ENCODE data around the gene PALLD.
"Not testable (repeated sequence)": the region's sequence is repeated elsewhere in the genome, so short reads cannot be mapped to it uniquely, and the experiment has no call there.

PALLD gene

GRCh38 chr4:168931215-168931650 is 434.4 kb downstream of the PALLD start:
- no peak for DNase-seq
- no peak for TF ChIP-seq CTCF (IDR thresholded peaks at IDR 0.05; ENCODE audit: low read depth, low read length)
- peaks cover 10% of the 10 kb centered on the region for H3K36me3 ChIP-seq

GRCh38 chr4:168932138-168932537 is 435.3 kb downstream of the PALLD start:
- no peak for DNase-seq
- TF ChIP-seq CTCF (IDR thresholded peaks at IDR 0.05; ENCODE audit: low read depth, low read length), result no peak
- H3K4me3 ChIP-seq (ENCODE audit: low read depth, low read length), result no peak overlapping the region
- no peaks in the 10 kb centered on the region for H3K27me3 ChIP-seq (ENCODE audit: insufficient read depth, low read depth, severe bottlenecking)
- no peak overlapping the region for H3K27ac ChIP-seq
- H3K9me3 ChIP-seq (ENCODE audit: severe bottlenecking), result peaks cover 6% of the 10 kb centered on the region
- peaks cover 2% of the 10 kb centered on the region for H3K36me3 ChIP-seq

More at GRCh38 chr4:168931215-168931650, 434.4 kb downstream of the PALLD start:
- Histone ChIP-seq H3K9me3 (ENCODE audit: severe bottlenecking) (peaks cover 6% of the 10 kb centered on the region), H3K4me3 (ENCODE audit: low read depth, low read length) (no peak overlapping the region), H3K27me3 (ENCODE audit: insufficient read depth, low read depth, severe bottlenecking) (no peaks in the 10 kb centered on the region), H3K27ac (no peak overlapping the region)

- TF ChIP-seq CTCF (IDR thresholded peaks at IDR 0.05; ENCODE audit: low read depth, low read length), result no peak
These were observed 436.6 kb downstream of the PALLD start for GRCh38 chr4:168933423-168933822.

GRCh38 chr4:168937473-168937872 is 440.6 kb downstream of the PALLD start:
- not testable (repeated sequence) for H3K4me3 ChIP-seq (ENCODE audit: low read depth, low read length); H3K9me3 ChIP-seq (ENCODE audit: severe bottlenecking); DNase-seq; H3K36me3 ChIP-seq; H3K27me3 ChIP-seq (ENCODE audit: insufficient read depth, low read depth, severe bottlenecking); H3K27ac ChIP-seq

More at GRCh38 chr4:168933423-168933822, 436.6 kb downstream of the PALLD start:
- no peak overlapping the region for H3K27ac ChIP-seq
- H3K4me3 ChIP-seq (ENCODE audit: low read depth, low read length), result no peak overlapping the region
- no peak for DNase-seq
- no peaks in the 10 kb centered on the region for H3K27me3 ChIP-seq (ENCODE audit: insufficient read depth, low read depth, severe bottlenecking)
- no peaks in the 10 kb centered on the region; the same call in 1 of the 2 replicates for H3K36me3 ChIP-seq
- H3K9me3 ChIP-seq (ENCODE audit: severe bottlenecking), result peaks cover 9% of the 10 kb centered on the region

GRCh38 chr4:168942985-168943384 is 446.1 kb downstream of the PALLD start:
- peak; percentile 69 for TF ChIP-seq CTCF (IDR thresholded peaks at IDR 0.05; ENCODE audit: low read depth, low read length)
- no peak overlapping the region for H3K4me3 ChIP-seq (ENCODE audit: low read depth, low read length)
- no peak for DNase-seq
- H3K27me3 ChIP-seq (ENCODE audit: insufficient read depth, low read depth, severe bottlenecking), result no peaks in the 10 kb centered on the region
- H3K36me3 ChIP-seq, result no peaks in the 10 kb centered on the region
- no peaks in the 10 kb centered on the region for H3K9me3 ChIP-seq (ENCODE audit: severe bottlenecking)
- H3K27ac ChIP-seq, result no peak overlapping the region

- no peak for TF ChIP-seq CTCF (IDR thresholded peaks at IDR 0.05; ENCODE audit: low read depth, low read length)
These were observed 448.4 kb downstream of the PALLD start for GRCh38 chr4:168945291-168945690.

GRCh38 chr4:168952821-168953246 is 456.0 kb downstream of the PALLD start:
- not testable (repeated sequence) for H3K27ac ChIP-seq; H3K9me3 ChIP-seq (ENCODE audit: severe bottlenecking); H3K4me3 ChIP-seq (ENCODE audit: low read depth, low read length); H3K36me3 ChIP-seq; DNase-seq; H3K27me3 ChIP-seq (ENCODE audit: insufficient read depth, low read depth, severe bottlenecking)

More at GRCh38 chr4:168945291-168945690, 448.4 kb downstream of the PALLD start:
- H3K4me3 ChIP-seq (ENCODE audit: low read depth, low read length), result no peak overlapping the region
- no peak for DNase-seq
- H3K27me3 ChIP-seq (ENCODE audit: insufficient read depth, low read depth, severe bottlenecking), result no peaks in the 10 kb centered on the region
- H3K36me3 ChIP-seq, result no peaks in the 10 kb centered on the region
- H3K9me3 ChIP-seq (ENCODE audit: severe bottlenecking), result peaks cover under 1% of the 10 kb centered on the region
- no peak overlapping the region for H3K27ac ChIP-seq

Measured in WERI-Rb-1 (cell line).